ENCODE results near the gene TMCC2.

- TF ChIP-seq TAF1 (IDR thresholded peaks at IDR 0.05; ENCODE audit: low read depth, low read length), result no peak
- no peak for TF ChIP-seq CTCF (IDR thresholded peaks at IDR 0.05; ENCODE audit: control extremely low read depth in 1 of 3, insufficient read depth in 1 of 3, low read depth in 1 of 3, low read length in 3 of 3)
- TF ChIP-seq EP300 (IDR thresholded peaks at IDR 0.05; ENCODE audit: borderline replicate concordance in 1 of 2, low read depth in 2 of 2, low read length in 2 of 2), result no peak
- TF ChIP-seq HDAC2 (IDR thresholded peaks at IDR 0.05; ENCODE audit: borderline replicate concordance in 1 of 2, low read depth in 2 of 2, low read length in 2 of 2), result no peak
These were observed 48.9 kb downstream of the TMCC2 start for GRCh38 chr1:205276689-205277065.

Measured in H1 (cell line).